OCI-LY3 (cell line): ENCODE results near the gene AGAP1.
"Not testable (repeated sequence)": the region's sequence is repeated elsewhere in the genome, so short reads cannot be mapped to it uniquely, and the experiment has no call there.

Experiments
- H2AFZ ChIP-seq: fragments of 200-600, 300-600 bp; shearing (Covaris generic); 2 replicates; pipeline ENCODE4 v1.6.0; 2014; ENCODE audit warnings: antibody characterized with exemption, low read depth, low read length
- H3K27ac ChIP-seq: fragments of 200-600, 300-600 bp; sonication (generic); 2 replicates; pipeline ENCODE4 v1.5.1; 2014; ENCODE audit warnings: mild to moderate bottlenecking, low read length, moderate library complexity, mixed read lengths
- H3K27me3 ChIP-seq: fragments of 200-600, 300-600 bp; sonication (generic); 2 replicates; pipeline ENCODE4 v1.6.1; 2014; ENCODE audit warnings: low read depth, low read length, mixed read lengths
- H3K36me3 ChIP-seq: fragments of 200-600, 300-600 bp; sonication (generic); replicated peaks from 2 replicates; pipeline ENCODE3; 2014; ENCODE audit warnings: low read depth, low read length, mixed read lengths
- H3K4me1 ChIP-seq: fragments of 300-600, 200-600 bp; sonication (generic); 2 replicates; pipeline ENCODE4 v1.6.1; 2014; ENCODE audit warnings: low read length, mixed read lengths
- H3K4me2 ChIP-seq: fragments of 200-600, 300-600 bp; sonication (generic); 2 replicates; pipeline ENCODE4 v1.6.1; 2014; ENCODE audit warnings: low read length, mixed read lengths
- H3K4me3 ChIP-seq: fragments of 300-600, 200-600 bp; sonication (generic); 2 replicates; pipeline ENCODE4 v1.5.1; 2014; ENCODE audit warnings: antibody characterized with exemption, mild to moderate bottlenecking, low read length, moderate library complexity
- H3K79me2 ChIP-seq: fragments of 300-600, 200-600 bp; shearing (Covaris generic); 2 replicates; pipeline ENCODE4 v1.6.1; 2014; ENCODE audit warnings: mild to moderate bottlenecking, low read length, mixed read lengths
- H3K9ac ChIP-seq: fragments of 300-600, 200-600 bp; shearing (Covaris generic); 2 replicates; pipeline ENCODE4 v1.6.0; 2014; ENCODE audit warnings: mild to moderate bottlenecking, low read length, moderate library complexity
- H3K9me3 ChIP-seq: fragments of 200-600, 300-600 bp; shearing (Covaris generic); 2 replicates; pipeline ENCODE4 v1.6.1; 2014; ENCODE audit warnings: low read length, mixed read lengths; ENCODE audit not compliant: insufficient read depth
- H4K20me1 ChIP-seq: fragments of 200-600, 300-600 bp; sonication (generic); 2 replicates; pipeline ENCODE4 v1.6.1; 2016; ENCODE audit warnings: low read length, mixed read lengths; ENCODE audit not compliant: insufficient read depth
- EZH2phosphoT487 ChIP-seq: fragments of 200-600 bp; shearing (Covaris generic); IDR thresholded peaks from 2 replicates; pipeline ENCODE4 v1.6.1; 2018; ENCODE audit warnings: antibody characterized with exemption, mixed run types, low read depth
- TF ChIP-seq, protein P1 (sequence below): fragments of 200-600, 300-600 bp; sonication (generic); IDR thresholded peaks from 2 replicates; pipeline ENCODE4 v1.5.1; 2014; ENCODE audit warnings: antibody characterized with exemption, low read length, low read depth

The AGAP1 gene

DNA sequence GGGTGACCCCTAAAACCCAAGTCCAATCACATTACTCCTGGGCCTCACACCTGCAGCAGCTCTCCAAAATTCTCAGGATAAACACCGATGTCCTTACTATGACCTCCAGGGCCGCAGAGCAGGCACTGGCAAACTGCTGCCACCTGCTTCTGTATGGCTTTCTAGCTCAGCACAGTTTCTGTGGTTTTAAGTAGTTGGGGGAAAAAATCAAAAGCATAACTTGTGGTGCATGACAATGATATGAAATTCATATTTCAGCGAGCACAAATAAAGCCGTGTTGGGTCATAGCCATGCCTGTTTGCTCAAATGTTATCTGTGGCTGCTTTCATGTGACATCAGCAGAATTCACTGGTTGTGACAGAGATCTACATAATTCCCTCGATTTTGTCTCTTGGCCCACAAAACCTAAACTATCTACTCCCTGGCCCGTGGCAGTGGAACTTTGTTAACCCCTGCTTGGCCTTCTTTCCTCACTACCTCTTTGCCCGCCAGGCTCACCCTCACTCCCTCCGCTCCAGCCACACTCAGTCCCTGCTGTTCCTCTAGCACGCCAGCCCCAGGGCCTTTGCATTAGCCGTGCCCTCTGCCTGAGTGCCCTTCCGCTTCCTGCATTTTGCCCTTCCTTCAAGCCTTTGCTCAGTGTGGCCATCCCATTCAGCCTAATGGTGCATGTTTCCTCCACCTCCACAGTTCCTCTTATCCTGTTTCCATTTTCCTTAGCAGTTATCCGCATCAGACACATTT is 108.3 kb downstream of the AGAP1 start:
- TF ChIP-seq, protein P1, sequence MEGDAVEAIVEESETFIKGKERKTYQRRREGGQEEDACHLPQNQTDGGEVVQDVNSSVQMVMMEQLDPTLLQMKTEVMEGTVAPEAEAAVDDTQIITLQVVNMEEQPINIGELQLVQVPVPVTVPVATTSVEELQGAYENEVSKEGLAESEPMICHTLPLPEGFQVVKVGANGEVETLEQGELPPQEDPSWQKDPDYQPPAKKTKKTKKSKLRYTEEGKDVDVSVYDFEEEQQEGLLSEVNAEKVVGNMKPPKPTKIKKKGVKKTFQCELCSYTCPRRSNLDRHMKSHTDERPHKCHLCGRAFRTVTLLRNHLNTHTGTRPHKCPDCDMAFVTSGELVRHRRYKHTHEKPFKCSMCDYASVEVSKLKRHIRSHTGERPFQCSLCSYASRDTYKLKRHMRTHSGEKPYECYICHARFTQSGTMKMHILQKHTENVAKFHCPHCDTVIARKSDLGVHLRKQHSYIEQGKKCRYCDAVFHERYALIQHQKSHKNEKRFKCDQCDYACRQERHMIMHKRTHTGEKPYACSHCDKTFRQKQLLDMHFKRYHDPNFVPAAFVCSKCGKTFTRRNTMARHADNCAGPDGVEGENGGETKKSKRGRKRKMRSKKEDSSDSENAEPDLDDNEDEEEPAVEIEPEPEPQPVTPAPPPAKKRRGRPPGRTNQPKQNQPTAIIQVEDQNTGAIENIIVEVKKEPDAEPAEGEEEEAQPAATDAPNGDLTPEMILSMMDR: no peak
- TF ChIP-seq EZH2phosphoT487: no peak
- no peak overlapping the region for H3K27ac ChIP-seq
- H3K9ac ChIP-seq: no peak overlapping the region
- H3K4me2 ChIP-seq: no peak overlapping the region
- H3K36me3 ChIP-seq: no peaks in the 10 kb centered on the region
- H3K4me1 ChIP-seq: no peaks in the 10 kb centered on the region
- no peaks in the 10 kb centered on the region for H3K27me3 ChIP-seq
- H3K9me3 ChIP-seq: no peaks in the 10 kb centered on the region
- H3K4me3 ChIP-seq: no peak overlapping the region
- no peaks in the 10 kb centered on the region for H3K79me2 ChIP-seq
- no peak overlapping the region for H2AFZ ChIP-seq
- no peaks in the 10 kb centered on the region for H4K20me1 ChIP-seq

DNA sequence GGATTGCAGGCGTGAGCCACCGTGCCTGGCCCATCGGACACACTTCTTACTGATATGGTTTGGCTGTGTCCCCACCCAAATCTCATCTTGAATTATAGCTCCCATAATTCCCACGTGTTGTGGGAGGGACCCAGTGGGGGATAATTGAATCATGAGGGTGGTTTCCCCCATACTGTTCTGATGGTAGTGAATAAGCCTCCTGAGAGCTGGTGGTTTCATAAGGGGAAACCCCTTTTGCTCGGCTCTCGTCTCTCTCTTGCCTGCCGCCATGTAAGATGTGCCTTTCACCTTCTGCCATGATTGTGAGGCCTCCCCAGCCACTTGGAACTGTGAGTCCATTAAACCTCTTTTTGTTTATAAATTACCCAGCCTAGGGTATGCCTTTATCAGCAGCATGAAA is 109.1 kb downstream of the AGAP1 start:
- H3K4me3 ChIP-seq, H3K36me3 ChIP-seq, H3K27ac ChIP-seq, H3K27me3 ChIP-seq, H3K79me2 ChIP-seq, H3K4me2 ChIP-seq, H3K9ac ChIP-seq, H2AFZ ChIP-seq, H3K4me1 ChIP-seq, H4K20me1 ChIP-seq, H3K9me3 ChIP-seq: not testable (repeated sequence)

DNA sequence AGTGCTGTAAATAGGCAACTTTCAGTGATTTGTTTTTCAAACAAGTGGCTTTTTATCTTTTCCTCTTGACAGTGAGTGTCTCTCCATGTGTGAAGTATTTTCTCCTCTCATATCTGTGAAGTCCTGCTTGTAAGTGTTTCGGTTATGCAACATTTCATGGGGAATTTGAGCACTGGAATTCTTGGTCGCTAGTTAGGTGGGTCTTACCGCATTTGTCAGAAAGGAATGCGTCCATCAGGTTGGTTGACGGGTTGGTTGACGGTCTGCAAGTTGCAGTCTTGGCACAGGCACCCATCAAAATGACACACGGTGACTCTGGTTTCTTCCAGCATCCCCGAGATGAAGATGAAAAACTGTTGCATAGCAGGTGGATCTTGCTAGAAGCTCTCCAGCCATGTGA is 109.8 kb downstream of the AGAP1 start:
- H3K27me3 ChIP-seq: no peaks in the 10 kb centered on the region
- no peaks in the 10 kb centered on the region for H3K4me1 ChIP-seq
- no peaks in the 10 kb centered on the region for H4K20me1 ChIP-seq
- no peak overlapping the region for H2AFZ ChIP-seq
- H3K27ac ChIP-seq: no peak overlapping the region
- no peaks in the 10 kb centered on the region for H3K9me3 ChIP-seq
- no peak overlapping the region for H3K4me2 ChIP-seq
- no peaks in the 10 kb centered on the region for H3K79me2 ChIP-seq
- H3K4me3 ChIP-seq: no peak overlapping the region
- no peak overlapping the region for H3K9ac ChIP-seq
- H3K36me3 ChIP-seq: no peaks in the 10 kb centered on the region
- no peak for TF ChIP-seq EZH2phosphoT487
- TF ChIP-seq, protein P1: no peak

DNA sequence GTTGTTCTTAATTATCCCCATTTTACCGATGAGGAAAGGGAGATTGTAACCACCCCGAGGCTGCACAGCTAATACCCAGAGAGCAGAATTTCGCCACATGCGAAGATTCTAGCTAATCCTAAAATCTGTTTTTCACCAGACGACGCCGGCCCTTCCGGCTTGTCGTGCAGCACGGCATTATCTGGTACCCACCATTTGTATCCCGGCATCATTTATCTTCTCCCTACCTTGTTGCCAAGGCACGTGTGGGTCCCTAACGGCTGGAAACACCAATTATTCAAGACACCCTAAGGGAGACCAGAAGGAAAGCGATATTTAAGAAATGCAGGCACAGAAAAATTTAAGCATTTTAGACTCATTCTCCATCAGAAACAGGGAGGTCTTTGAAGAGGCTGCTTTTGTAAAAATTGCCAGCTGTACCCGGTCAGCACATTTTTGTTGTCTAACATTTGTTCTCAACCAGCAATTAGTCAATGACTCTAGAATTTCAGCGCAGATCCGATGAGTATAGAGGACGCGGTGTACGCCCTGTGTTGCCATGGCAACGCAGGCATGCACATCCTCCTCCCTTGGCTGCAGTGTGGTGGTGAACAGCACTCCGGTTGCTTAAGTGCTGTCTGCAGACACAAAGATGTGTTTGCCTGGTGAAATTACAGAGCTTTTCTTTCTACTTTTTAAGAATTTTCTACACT is 111.6 kb downstream of the AGAP1 start:
- H3K79me2 ChIP-seq: no peaks in the 10 kb centered on the region
- H3K27ac ChIP-seq: no peak overlapping the region
- H4K20me1 ChIP-seq: no peaks in the 10 kb centered on the region
- no peak overlapping the region for H3K4me2 ChIP-seq
- H3K4me3 ChIP-seq: no peak overlapping the region
- no peak overlapping the region for H2AFZ ChIP-seq
- H3K9me3 ChIP-seq: no peaks in the 10 kb centered on the region
- H3K9ac ChIP-seq: no peak overlapping the region
- no peaks in the 10 kb centered on the region for H3K27me3 ChIP-seq
- no peaks in the 10 kb centered on the region for H3K36me3 ChIP-seq
- TF ChIP-seq, protein P1: no peak
- TF ChIP-seq EZH2phosphoT487: no peak
- H3K4me1 ChIP-seq: no peaks in the 10 kb centered on the region
